ENCODE data around the gene NRL.

Gene NRL

GRCh38 chr14:24079491-24080141, 35.1 kb downstream of the NRL start:
- no peak for DNase-seq

- no peak for DNase-seq
Observed at GRCh38 chr14:24078146-24078545, 36.6 kb downstream of the NRL start.

- DNase-seq: no peak
Observed at GRCh38 chr14:24077086-24077485, 37.7 kb downstream of the NRL start.

- DNase-seq: no peak
Observed at GRCh38 chr14:24076302-24076601, 38.5 kb downstream of the NRL start.

- no peak for DNase-seq
Observed at GRCh38 chr14:24075485-24076301, 39.1 kb downstream of the NRL start.

GRCh38 chr14:24074625-24075484, 39.9 kb downstream of the NRL start:
- DNase-seq: no peak

- DNase-seq: no peak
Observed at GRCh38 chr14:24072881-24073877, 41.6 kb downstream of the NRL start.

GRCh38 chr14:24072436-24072835, 42.3 kb downstream of the NRL start:
- DNase-seq: no peak

- no peak for DNase-seq
Observed at GRCh38 chr14:24071836-24072430, 42.8 kb downstream of the NRL start.

- no peak for DNase-seq
Observed at GRCh38 chr14:24071144-24071697, 43.5 kb downstream of the NRL start, which contains the start of gene CPNE6. Gene CPNE6 (plus strand): TSS chr14:24071562. CDS start chr14:24072937, 1,375 bp downstream.

- DNase-seq: no peak
Observed at GRCh38 chr14:24070285-24071143, 44.2 kb downstream of the NRL start.

- no peak for DNase-seq
Observed at GRCh38 chr14:24069411-24069735, 45.4 kb downstream of the NRL start.

GRCh38 chr14:24068711-24069410, 45.9 kb downstream of the NRL start:
- DNase-seq: no peak

- no peak for DNase-seq
Observed at GRCh38 chr14:24067133-24068082, 47.3 kb downstream of the NRL start.

GRCh38 chr14:24066496-24067132, 48.1 kb downstream of the NRL start:
- no peak for DNase-seq

GRCh38 chr14:24065408-24065807, 49.3 kb downstream of the NRL start:
- DNase-seq: no peak

- DNase-seq: no peak
Observed at GRCh38 chr14:24064856-24065255, 49.9 kb downstream of the NRL start.

- no peak for DNase-seq
Observed at GRCh38 chr14:24064091-24064795, 50.5 kb downstream of the NRL start.

Data from SIG-M5 (cell line).